GM06990 (cell line): ENCODE results near the gene ANTXR2.
"Not testable (repeated sequence)": the region's sequence is repeated elsewhere in the genome, so short reads cannot be mapped to it uniquely, and the experiment has no call there.

ENCODE experiments used
- DNase-seq: peaks from one replicate; pipeline ENCODE4 v3.0.0-alpha.2; 2011; ENCODE audit not compliant: insufficient read length; ENCODE audit errors: extremely low read depth
- H3K27me3 ChIP-seq: replicated peaks from 2 replicates; pipeline ENCODE4 v1.6.0; 2011; ENCODE audit warnings: low read length; ENCODE audit not compliant: control insufficient read depth, insufficient read depth
- H3K36me3 ChIP-seq: 2 replicates; pipeline ENCODE4 v1.5.1; 2011; ENCODE audit warnings: low read length; ENCODE audit not compliant: control insufficient read depth, insufficient read depth
- H3K4me3 ChIP-seq: replicated peaks from 2 replicates; pipeline ENCODE4 v1.5.1; 2011; ENCODE audit warnings: low read depth, mild to moderate bottlenecking, control low read depth, low read length
- CTCF ChIP-seq: IDR thresholded peaks from 2 replicates; pipeline ENCODE4 v1.5.1; 2011; ENCODE audit warnings: low read length, control low read depth, mild to moderate bottlenecking, inconsistent platforms; ENCODE audit not compliant: insufficient read depth, poor library complexity, severe bottlenecking

Gene ANTXR2

DNA sequence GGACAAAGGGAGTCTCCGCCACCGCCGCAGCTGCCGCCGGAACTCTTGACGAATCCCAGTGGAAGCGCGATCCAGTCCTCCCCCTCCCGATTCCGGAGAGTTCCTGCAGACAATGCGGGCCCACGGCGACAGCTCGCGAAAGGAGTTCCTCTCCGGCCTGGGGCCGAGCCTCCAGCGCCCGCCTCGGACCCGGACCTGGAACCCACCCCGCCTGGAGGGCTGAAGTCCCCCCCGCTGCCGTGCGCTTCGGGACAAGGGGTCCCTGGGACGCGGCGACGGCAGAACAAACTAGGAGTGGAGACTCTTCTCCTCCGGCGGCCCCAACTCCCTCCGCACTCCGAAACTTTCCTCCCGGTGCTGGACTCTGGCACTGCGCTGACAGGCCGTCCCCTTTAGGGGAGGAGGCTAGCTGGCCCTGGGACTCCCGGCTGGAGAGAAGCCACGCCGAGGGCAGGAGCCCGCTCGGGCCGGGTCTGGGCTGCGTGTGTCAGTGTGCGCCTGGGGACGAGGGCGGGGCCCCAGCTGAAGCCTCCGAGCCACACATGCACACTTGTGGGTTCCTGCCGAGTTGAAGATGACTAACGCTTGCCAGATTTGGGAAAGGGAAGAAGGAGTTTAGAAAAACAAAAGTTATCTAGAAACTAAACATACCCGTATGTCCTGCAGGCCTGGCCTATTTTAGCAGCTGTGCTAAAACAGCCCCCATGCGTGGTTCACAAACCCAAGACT, at the start of gene ANTXR2:
ANTXR2 (minus strand) TSS at position 486 of the 729 bp plus-strand sequence. CDS start 669 bp downstream, outside the sequence.
- no peak for TF ChIP-seq CTCF
- Histone ChIP-seq H3K4me3 (peak within 1 kb of the TSS; percentile 87), H3K27me3 (no peaks in the 10 kb centered on the region), H3K36me3 (no peaks in the 10 kb centered on the region)
- DNase-seq: peak; percentile 74

GRCh38 chr4:80121815-80122214, 48.8 kb upstream of the ANTXR2 start:
- not testable (repeated sequence) for H3K27me3 ChIP-seq, H3K36me3 ChIP-seq, DNase-seq, H3K4me3 ChIP-seq

GRCh38 chr4:80119620-80120019, 46.6 kb upstream of the ANTXR2 start:
- H3K4me3 ChIP-seq, H3K27me3 ChIP-seq, H3K36me3 ChIP-seq, DNase-seq: not testable (repeated sequence)

DNA sequence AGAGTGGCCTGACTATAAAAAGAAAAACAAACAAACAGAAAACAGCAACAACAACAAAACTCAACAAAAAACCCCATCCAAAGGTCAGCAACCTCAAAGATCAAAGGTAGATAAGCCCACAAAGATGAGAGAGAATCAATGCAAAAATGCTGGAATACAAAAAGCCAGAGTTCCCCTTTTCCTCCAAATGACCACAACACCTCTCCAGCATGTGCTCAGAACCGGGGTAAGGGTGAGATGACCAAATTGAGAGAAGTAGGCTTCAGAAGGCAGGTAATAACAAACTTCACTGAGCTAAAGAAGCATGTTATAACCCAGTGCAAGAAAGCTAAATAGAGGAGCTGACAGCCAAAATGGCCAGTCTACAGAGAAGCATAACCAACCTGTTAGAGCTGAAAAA, 43.5 kb upstream of the ANTXR2 start:
- Histone ChIP-seq H3K36me3 (no peaks in the 10 kb centered on the region), H3K27me3 (no peaks in the 10 kb centered on the region), H3K4me3 (no peak overlapping the region)
- no peak for TF ChIP-seq CTCF
- no peak for DNase-seq

DNA sequence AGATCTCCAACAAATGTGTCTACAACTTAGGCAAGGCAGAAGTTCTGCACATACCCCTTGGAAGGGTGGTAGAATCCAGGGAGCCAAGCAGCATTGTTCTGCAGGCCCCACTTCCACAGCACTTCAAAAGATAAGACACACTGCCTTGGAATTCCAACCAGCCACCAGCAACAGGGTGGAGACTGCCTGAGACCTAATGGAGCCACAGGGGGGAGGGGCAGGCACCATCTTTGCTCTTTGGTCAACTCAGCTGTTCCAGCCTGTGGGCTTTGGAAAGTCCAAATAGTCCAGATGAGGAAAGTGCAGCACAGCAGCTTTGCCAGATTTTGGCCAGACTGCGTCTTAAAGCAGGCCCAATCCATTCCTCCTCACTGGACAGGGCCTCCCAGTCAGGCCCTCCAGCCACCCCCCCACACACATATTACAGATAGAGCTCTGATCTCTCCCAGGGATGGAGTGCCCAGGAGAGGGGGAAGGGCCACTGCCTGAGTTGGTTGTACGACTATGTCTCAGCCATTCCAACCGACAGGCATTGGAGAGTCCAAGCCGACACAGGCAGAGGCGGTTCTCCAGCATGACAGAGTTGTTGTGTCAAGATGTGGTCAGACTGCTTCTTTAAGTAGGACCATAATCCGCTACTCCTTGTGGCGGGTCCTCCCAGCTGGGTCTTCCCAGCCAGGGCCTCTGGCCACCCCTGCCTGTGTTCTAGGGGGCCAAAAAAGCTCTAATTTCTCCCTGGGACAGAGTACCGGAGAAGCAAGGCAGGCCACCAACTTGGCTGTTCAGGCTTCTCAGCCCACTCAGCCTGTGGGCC, 42.5 kb upstream of the ANTXR2 start:
- no peak overlapping the region for H3K4me3 ChIP-seq
- DNase-seq: no peak
- no peaks in the 10 kb centered on the region for H3K27me3 ChIP-seq
- no peak for TF ChIP-seq CTCF
- no peaks in the 10 kb centered on the region for H3K36me3 ChIP-seq

DNA sequence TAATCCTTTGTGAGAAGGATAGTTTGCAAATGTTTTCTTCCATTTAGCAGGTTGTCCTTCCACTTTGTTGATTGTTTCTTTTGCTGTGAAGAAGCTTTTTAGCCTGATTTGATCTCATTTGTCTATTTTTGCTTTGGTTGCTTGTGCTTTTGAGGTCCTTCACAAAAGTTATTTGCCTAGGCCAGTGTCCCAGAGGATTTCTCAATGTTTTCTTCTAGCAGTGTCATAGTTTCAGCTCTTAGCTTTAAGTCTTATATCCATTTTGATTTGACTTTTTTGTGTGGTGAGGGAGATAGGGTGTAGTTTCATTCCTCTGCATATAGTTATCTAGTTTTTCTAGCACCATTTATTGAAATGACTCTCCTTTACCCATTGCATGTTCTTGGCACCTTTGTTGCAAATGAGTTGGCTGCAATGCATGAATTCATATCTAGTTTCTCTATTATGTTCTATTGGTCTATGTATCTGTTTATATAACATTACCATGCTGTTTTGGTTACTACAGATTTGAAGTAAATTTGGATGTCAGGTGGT, 41.8 kb upstream of the ANTXR2 start:
- no peaks in the 10 kb centered on the region for H3K36me3 ChIP-seq
- no peak for DNase-seq
- no peak for TF ChIP-seq CTCF
- H3K27me3 ChIP-seq: no peaks in the 10 kb centered on the region
- H3K4me3 ChIP-seq: no peak overlapping the region
